Neural progenitor cell (in vitro differentiated cells): Measurements from ENCODE around the gene CUEDC1.

Experiments used
- CTCF ChIP-seq: fragments of 200-600 bp; sonication (generic); IDR thresholded peaks from 2 replicates; pipeline ENCODE4 v1.5.1; 2017; ENCODE audit warnings: antibody characterized with exemption, mild to moderate bottlenecking
- EZH2phosphoT487 ChIP-seq: fragments of 200-600 bp; sonication (generic); IDR thresholded peaks from 2 replicates; pipeline ENCODE4 v1.6.1; 2017; ENCODE audit warnings: antibody characterized with exemption

- no peak for TF ChIP-seq CTCF
- TF ChIP-seq EZH2phosphoT487 = no peak
Observed at GRCh38 chr17:57975044-57975443, 19.8 kb upstream of the CUEDC1 start.
